Measurements from ENCODE around the gene CACNA2D3.

The CACNA2D3 gene

GRCh38 chr3:54488297-54488696 is 365.9 kb downstream of the CACNA2D3 start:
- no peak for DNase-seq

- no peak for DNase-seq
These were observed 371.9 kb downstream of the CACNA2D3 start for GRCh38 chr3:54494209-54494608.

GRCh38 chr3:54506603-54507002 is 384.3 kb downstream of the CACNA2D3 start:
- DNase-seq: no peak

GRCh38 chr3:54507876-54508460 is 385.6 kb downstream of the CACNA2D3 start:
- no peak for DNase-seq

- DNase-seq: no peak
These were observed 388.2 kb downstream of the CACNA2D3 start for GRCh38 chr3:54510506-54510905.

GRCh38 chr3:54511766-54512365 is 389.5 kb downstream of the CACNA2D3 start:
- DNase-seq: no peak

GRCh38 chr3:54514006-54514405 is 391.7 kb downstream of the CACNA2D3 start:
- DNase-seq: no peak

- no peak for DNase-seq
These were observed 392.1 kb downstream of the CACNA2D3 start for GRCh38 chr3:54514416-54514815.

- DNase-seq: no peak
These were observed 393.3 kb downstream of the CACNA2D3 start for GRCh38 chr3:54515441-54516213.

- no peak for DNase-seq
These were observed 395.1 kb downstream of the CACNA2D3 start for GRCh38 chr3:54517424-54517823.

- no peak for DNase-seq
These were observed 395.8 kb downstream of the CACNA2D3 start for GRCh38 chr3:54518011-54518675.

GRCh38 chr3:54519493-54519892 is 397.1 kb downstream of the CACNA2D3 start:
- no peak for DNase-seq

GRCh38 chr3:54520060-54520459 is 397.7 kb downstream of the CACNA2D3 start:
- DNase-seq: no peak

GRCh38 chr3:54527521-54527920 is 405.2 kb downstream of the CACNA2D3 start:
- no peak for DNase-seq

- no peak for DNase-seq
These were observed 405.6 kb downstream of the CACNA2D3 start for GRCh38 chr3:54527953-54528352.

GRCh38 chr3:54528668-54529067 is 406.3 kb downstream of the CACNA2D3 start:
- no peak for DNase-seq

- no peak for DNase-seq
These were observed 407.7 kb downstream of the CACNA2D3 start for GRCh38 chr3:54530091-54530490.

- no peak for DNase-seq
These were observed 408.6 kb downstream of the CACNA2D3 start for GRCh38 chr3:54530944-54531343.

GRCh38 chr3:54531741-54532140 is 409.4 kb downstream of the CACNA2D3 start:
- DNase-seq: no peak

- no peak for DNase-seq
These were observed 411.5 kb downstream of the CACNA2D3 start for GRCh38 chr3:54533856-54534255.

- no peak for DNase-seq
These were observed 413.3 kb downstream of the CACNA2D3 start for GRCh38 chr3:54535619-54536018.

GRCh38 chr3:54536450-54536849 is 414.1 kb downstream of the CACNA2D3 start:
- DNase-seq: no peak

- DNase-seq: no peak
These were observed 415.2 kb downstream of the CACNA2D3 start for GRCh38 chr3:54537506-54537905.

- DNase-seq: no peak
These were observed 416.0 kb downstream of the CACNA2D3 start for GRCh38 chr3:54538346-54538745.
